Measurements from ENCODE around the gene FIBP.

FIBP gene

DNA sequence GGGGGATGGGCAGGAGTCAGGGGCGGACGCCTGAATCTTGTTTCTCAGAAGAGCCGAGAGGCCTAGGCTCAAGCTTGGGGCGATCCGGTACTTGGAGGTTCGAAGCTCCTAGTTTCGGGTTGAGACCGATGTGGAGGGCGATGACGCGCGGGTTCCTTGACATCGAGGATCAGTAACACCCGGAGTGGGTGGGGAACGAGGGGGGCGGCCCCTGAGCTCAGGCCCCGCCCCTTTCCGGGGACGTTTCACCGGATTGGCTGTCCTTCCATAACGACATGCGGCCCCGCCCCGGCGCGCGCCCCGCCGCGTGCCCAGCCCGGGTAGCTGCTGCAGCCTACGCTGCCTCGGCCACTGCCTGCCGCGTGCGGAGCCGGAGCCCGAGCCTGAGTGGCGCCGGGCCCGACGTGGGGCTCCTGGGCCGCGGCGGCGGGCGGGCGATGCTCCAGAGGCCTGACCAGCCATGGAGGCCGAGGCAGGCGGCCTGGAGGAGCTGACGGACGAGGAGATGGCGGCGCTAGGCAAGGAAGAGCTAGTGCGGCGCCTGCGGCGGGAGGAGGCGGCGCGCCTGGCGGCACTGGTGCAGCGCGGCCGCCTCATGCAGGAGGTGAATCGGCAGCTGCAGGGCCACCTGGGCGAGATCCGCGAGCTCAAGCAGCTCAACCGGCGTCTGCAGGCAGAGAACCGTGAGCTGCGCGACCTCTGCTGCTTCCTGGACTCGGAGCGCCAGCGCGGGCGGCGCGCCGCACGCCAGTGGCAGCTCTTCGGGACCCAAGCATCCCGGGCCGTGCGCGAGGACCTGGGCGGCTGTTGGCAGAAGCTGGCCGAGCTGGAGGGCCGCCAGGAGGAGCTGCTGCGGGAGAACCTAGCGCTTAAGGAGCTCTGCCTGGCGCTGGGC, 2.3 kb upstream of the FIBP start, which contains the start of gene CCDC85B:
Gene CCDC85B, plus strand, starts transcription at position 350 of the 895 bp plus-strand sequence. Its CDS starts 111 bp downstream, at position 461.
- DNase-seq (ENCODE audit: low read depth): peak; percentile 93

GRCh38 chr11:65887723-65888162, 528 bp downstream of the FIBP start:
- DNase-seq (ENCODE audit: low read depth): no peak

DNA sequence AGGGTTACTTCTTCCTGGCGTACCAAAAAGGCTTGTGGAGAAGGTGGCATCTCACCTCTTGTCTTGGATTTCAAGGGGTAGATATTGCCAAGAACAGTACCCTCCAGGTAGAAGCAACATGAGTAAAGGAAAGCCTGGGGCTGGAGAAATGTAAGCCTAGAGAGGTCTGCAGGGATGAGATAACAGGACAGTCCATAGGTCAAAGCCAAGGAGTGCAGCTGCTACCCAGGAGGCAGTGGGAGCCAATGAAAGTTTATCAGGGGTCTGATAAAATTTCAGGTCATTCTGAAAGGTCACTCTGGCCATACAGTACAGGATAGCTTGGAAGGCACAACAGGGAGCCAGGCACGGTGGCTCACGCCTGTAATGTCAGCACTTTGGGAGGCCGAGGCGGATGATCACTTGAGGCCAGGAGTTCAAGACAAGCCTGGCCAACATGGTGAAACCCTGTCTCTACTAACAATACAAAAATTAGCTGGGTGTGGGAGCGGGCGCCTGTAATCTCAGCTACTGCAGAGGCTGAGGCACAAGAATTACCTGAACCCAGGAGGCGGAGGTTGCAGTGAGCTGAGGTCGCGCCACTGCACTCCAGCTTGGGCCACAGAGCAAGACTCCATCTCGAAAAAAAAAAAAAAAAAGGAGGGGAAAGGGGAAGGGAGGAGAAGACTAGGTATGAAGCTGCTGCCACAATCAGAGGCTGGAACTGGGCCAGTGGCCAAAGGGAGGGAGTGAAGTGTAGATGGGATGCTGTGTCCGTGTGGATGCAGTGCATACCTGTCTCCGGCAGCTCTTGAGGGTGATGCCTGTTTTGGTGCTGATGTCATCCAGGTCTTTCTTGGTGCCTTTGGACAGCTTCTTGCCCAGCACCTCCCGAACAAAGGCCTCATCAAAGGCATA, 1.2 kb downstream of the FIBP start:
- DNase-seq (ENCODE audit: low read depth): no peak

DNA sequence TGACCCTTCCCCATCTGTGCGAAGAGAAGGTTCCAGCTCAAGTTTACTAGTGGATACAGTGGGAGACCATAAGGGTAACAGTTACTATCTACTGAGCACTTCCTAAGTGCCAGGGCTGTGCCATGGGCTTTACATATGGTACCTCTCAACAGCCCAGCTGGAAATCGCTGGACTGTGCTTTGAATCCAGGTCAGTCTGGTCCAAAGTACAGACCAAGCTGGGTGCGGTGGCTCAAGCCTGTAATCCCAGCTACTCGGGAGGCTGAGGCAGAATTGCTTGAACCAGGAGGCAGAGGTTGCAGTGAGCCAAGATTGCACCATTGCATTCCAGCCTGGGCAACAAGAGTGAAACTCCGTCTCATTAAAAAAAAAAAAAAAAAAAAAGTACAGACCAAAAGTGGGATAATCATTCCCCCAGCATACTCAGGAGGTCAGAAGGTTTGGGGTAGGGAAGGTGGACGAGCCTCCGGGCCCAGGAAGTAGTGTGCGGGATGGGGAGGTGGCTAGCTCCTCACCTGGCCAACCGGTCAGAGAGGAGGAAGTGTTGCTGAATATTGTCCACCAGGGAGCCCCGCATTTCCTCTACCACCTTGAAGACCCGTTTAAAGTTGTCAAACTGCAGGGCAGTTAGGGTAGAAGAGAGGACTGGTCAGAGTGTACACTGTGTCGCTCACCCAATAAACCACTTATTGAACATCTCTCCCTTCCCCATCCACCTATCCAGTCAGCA, 2.3 kb downstream of the FIBP start:
- no peak for DNase-seq (ENCODE audit: low read depth)

DNA sequence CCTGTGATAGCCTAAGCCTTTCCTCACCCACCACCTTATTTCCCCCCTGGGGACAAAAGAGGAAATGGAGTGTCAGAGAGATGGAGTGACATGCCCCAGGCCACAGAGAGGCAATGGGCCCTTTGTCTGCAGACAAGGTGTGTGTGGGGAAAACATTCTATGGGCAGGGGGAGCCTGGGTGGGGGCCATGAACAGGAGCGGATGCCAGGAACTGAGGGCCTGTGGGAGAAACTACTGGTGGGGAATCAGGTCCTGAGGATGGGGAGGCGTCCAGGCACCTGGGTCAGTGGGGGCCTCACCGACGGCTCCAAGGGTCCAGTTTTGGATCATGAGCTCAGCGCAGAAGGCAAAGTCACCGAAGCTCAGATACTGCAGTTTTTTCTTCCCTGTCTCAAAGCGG, 3.0 kb downstream of the FIBP start:
- no peak for DNase-seq (ENCODE audit: low read depth)

DNA sequence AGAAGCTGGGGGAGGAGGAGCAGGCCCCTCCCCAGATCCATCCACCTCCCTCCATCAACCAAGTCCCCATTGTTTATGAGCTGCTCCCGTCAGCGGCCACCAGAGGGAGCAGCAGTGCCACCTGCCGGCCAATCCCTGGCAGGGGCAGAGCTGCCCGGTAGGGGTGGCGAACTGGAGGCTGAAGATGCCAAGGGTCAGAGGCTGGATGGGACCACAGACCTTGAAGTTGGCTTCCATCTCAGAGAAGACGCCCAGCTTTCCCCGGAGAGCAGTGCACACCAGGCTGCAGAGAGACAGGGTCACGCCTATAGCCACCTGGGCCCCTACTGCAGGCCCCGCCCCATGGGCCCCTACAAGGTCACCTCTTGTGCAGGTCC, 3.6 kb downstream of the FIBP start:
- DNase-seq (ENCODE audit: low read depth): peak; percentile 69

DNA sequence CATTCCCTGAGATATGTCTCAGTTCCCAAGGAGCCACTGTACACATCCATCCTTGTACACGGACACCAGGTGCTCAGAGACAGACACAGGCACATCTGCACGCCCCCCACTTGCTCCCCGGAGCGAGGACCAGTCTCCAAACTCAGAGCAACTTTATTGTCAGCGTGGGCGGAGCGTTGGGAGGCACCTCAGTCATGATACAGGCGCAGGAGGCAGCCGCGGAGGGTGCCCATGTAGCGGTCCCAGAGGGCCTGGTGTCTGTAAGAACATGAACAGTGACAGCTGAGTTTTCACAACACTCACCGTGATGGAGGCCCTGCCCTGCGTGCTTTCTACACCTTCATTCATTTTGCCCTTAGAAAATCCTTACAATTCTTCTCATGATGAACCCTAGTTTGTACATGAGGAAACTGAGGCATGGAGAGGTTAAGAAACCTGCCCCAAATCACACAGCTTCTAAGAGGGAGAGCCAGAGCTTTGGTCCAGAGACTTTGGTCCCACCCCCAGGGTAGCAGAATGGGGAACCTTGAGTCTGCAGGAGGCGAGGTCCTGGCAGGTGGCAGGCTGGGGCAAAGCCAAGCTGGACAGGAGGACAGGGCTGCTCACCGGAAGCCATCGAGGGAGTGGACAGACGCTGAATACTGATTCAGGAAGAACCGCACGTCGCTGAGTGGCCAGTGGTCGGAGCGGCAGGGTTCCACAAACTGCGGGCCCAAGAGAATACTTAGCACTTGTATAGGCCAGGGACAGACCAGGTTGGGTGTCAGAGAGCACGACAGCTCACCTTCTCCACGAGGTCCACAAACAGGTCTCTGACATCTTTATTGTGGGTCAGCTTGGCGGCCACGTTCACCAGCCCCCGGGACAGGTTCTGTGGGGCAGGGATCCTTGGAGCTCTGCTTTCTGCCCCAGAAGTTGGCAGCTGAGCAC, 4.2 kb downstream of the FIBP start:
- DNase-seq (ENCODE audit: low read depth): no peak

GRCh38 chr11:65883058-65883761, 5.1 kb downstream of the FIBP start:
- DNase-seq (ENCODE audit: low read depth): no peak

- no peak for DNase-seq (ENCODE audit: low read depth)
Measured at GRCh38 chr11:65882120-65883057, 5.9 kb downstream of the FIBP start.

- DNase-seq (ENCODE audit: low read depth): no peak
Measured at GRCh38 chr11:65880844-65881421, 7.3 kb downstream of the FIBP start.

GRCh38 chr11:65880027-65880426, 8.2 kb downstream of the FIBP start:
- no peak for DNase-seq (ENCODE audit: low read depth)

DNA sequence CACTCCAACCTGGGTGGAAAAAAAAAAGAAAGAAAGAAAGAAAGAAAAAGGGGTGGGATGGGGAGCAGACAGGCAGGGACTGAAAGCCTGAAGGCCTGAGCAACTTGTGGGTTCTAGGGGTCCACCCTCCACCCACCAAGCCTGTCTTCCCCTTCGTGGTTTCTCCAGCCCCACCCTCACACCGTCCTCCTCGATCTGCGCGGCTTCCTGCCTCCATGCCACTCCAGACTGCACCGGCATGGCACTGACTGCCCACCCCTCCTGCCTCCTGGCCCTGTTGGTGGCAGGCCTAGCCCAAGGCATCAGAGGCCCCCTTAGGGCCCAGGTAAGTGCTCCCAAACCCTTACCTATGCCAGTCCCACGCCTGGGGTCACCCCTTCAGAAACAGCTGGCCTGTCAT, 8.7 kb downstream of the FIBP start, which contains the start of gene CTSW:
Gene CTSW, plus strand, starts transcription at position 221 of the 400 bp plus-strand sequence. Its CDS starts 18 bp downstream, at position 239.
- DNase-seq (ENCODE audit: low read depth): no peak

GRCh38 chr11:65873318-65874156, 14.7 kb downstream of the FIBP start:
- DNase-seq (ENCODE audit: low read depth): peak; percentile 92

GRCh38 chr11:65872586-65873317, 15.5 kb downstream of the FIBP start, which contains the start of gene EFEMP2:
TSS of gene EFEMP2 (minus strand) at chr11:65872800. CDS start at chr11:65872354, 446 bp downstream.
- no peak for DNase-seq (ENCODE audit: low read depth)

- DNase-seq (ENCODE audit: low read depth): no peak
Measured at GRCh38 chr11:65871811-65872548, 16.3 kb downstream of the FIBP start.

Measured in fibroblast of the conjunctiva (primary cell).